Muscle of arm (tissue), 12 donors: Measurements from ENCODE around the gene SLC2A8. TPM values are rescaled to one million over a fixed set of nuclear protein-coding genes. Genes with fewer than 3 reads are reported as not detected.

Experiments used
- DNase-seq: peaks from one replicate; pipeline ENCODE4 v3.0.0-alpha.2; 2013
- polyA plus RNA-seq, 12 donors: library from polyadenylated mRNA; unstranded; fragments of 120-200 nt; gene quantifications; one replicate each; pipeline ENCODE4 v1.2.1, GENCODE V29; 2013; ENCODE audit not compliant: insufficient read length in 12 of 12

SLC2A8 gene
- polyA plus RNA-seq, 12 donors: 8.7 to 16.1 (median 11.9) TPM; not detected in 1

DNA sequence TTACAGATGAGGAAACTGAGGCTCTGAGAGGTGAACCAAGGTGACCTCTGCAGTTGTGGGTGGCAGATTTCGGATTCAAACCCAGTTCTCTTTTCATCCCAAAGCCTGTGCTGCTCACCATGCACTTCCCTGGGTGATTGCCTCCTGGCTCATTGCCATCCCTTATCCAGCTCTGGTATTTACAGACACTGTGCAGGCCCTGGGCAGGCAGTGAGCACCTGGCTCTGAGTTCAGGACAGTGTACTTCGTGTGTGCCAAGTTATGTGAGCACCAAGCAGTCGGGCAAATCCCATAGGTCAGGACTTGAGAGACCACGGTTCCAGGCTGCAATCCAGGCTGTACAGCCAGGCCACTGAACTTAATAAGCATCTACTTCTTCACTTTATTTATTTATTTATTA, 55.7 kb downstream of the SLC2A8 start:
- DNase-seq: peak; percentile 13

GRCh38 chr9:127455324-127455992, 58.5 kb downstream of the SLC2A8 start:
- no peak for DNase-seq

DNA sequence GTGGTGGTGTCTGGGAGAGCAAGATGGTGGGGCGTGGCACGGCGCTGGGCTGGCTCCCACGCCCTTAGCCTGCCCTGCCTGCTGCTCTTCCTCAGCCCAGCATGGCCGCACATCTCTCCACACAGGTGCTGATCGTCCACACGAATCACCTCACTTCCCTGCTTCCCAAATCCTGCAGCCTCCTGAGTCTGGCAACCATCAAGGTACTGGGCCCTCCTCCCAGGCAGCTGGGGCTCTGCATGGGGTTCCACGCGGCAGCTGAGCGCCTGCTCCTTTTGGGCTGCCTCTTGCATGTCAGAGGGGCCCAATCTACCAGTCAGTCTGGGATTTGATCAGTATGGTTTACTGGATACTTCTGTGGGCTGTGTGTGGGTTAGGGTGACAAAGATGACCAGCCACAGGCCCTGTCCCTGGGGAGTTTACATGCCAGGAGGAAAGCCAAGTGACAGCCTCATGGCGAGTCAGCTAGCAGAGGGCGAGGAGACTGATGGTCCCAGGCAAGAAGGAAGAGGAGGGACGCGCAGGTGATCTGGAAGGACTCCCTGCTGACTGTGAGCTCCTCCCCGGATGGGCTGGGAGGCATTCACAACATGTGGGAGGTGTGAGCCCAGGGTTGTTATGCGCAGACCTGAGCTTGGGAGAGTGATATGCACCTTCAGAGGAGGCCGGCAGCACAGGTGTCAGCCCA, 60.4 kb downstream of the SLC2A8 start:
- DNase-seq: no peak

Other genes with a start within 250 kb of the SLC2A8 start
- gene GARNL3, start 132.4 kb upstream of the SLC2A8 start, polyA plus RNA-seq: 10 to 100 TPM in 11 of 12 donors, not detected in 1; 15.1 to 44.8 (median 19.7) TPM
- 1 to 10 TPM in 10 of 12 donors, not detected in 2; 3.8 to 6.7 (median 5.1) TPM for gene ZNF79, start 27.2 kb downstream of the SLC2A8 start, polyA plus RNA-seq
- 1,000 to 10,000 TPM; 1,755 to 4,728 (median 1,990) TPM for gene RPL12, start 54.2 kb downstream of the SLC2A8 start, polyA plus RNA-seq
- gene LRSAM1, start 54.3 kb downstream of the SLC2A8 start, polyA plus RNA-seq: 10 to 100 TPM in 8 of 12 donors, 1 to 10 TPM in 3, not detected in 1; 8.9 to 19.5 (median 11.5) TPM
- gene STXBP1, start 215.1 kb downstream of the SLC2A8 start, polyA plus RNA-seq: 10 to 100 TPM in 11 of 12 donors, not detected in 1; 11.2 to 27.1 (median 14.7) TPM